WTC11 (cell line): ENCODE data around the gene SLC19A1. TPM values are rescaled to one million over a fixed set of nuclear protein-coding genes. Genes with fewer than 3 reads are reported as not detected.

Experiments
- ATAC-seq: fragments of 200-7000 bp; cut with Tn5 transposase; 2 replicates; pipeline ENCODE4 v1.10.0; 2021; ENCODE audit warnings: mild to moderate bottlenecking, moderate library complexity
- CTCF ChIA-PET: fragments of 300-600 bp; sonication (Branson Sonifier 250); formaldehyde crosslinking; loops from one replicate; lab custom pipeline; 2021; ENCODE audit warnings: antibody characterized with exemption; lab: Charles Lee
- POLR2A ChIA-PET: fragments of 350-600 bp; sonication (Branson Sonifier 250); formaldehyde crosslinking; loops from one replicate; lab custom pipeline; 2021; ENCODE audit warnings: antibody characterized with exemption; lab: Charles Lee
- DNase-seq: peaks from one replicate; pipeline ENCODE4 v3.0.0; 2021; ENCODE audit warnings: low spot score
- H3K27ac Mint-ChIP-seq: 2 replicates; pipeline ENCODE4 v1.8.0; 2021; ENCODE audit warnings: mixed read lengths
- H3K27me3 Mint-ChIP-seq: 2 replicates; pipeline ENCODE4 v1.8.0; 2021; ENCODE audit warnings: low read depth, mild to moderate bottlenecking, moderate library complexity, mixed read lengths
- H3K36me3 Mint-ChIP-seq: 2 replicates; pipeline ENCODE4 v1.8.0; 2021; ENCODE audit warnings: mixed read lengths
- H3K4me1 Mint-ChIP-seq: 2 replicates; pipeline ENCODE4 v1.8.0; 2022; ENCODE audit warnings: mixed read lengths
- H3K4me3 Mint-ChIP-seq: 2 replicates; pipeline ENCODE4 v1.8.0; 2021; ENCODE audit warnings: mild to moderate bottlenecking, moderate library complexity, mixed read lengths
- H3K9me3 Mint-ChIP-seq: 2 replicates; pipeline ENCODE4 v1.8.0; 2021; ENCODE audit warnings: mixed read lengths
- ARID4B ChIP-seq: sonication (generic); formaldehyde crosslinking; IDR thresholded peaks from 2 replicates; pipeline ENCODE4 v1.8.0; 2023; ENCODE audit warnings: missing genetic modification reagents, mild to moderate bottlenecking, borderline replicate concordance
- ATF3 ChIP-seq: sonication (generic); formaldehyde crosslinking; conservative IDR thresholded peaks from 2 replicates; pipeline ENCODE4 v1.8.1; 2022; ENCODE audit warnings: mild to moderate bottlenecking, missing genetic modification reagents
- CBFB ChIP-seq: sonication (generic); formaldehyde crosslinking; IDR thresholded peaks from 2 replicates; pipeline ENCODE4 v1.8.1; 2022; ENCODE audit warnings: mild to moderate bottlenecking, low read depth, missing genetic modification reagents
- ESRRA ChIP-seq: sonication (generic); formaldehyde crosslinking; IDR thresholded peaks from 2 replicates; pipeline ENCODE4 v1.8.1; 2022; ENCODE audit warnings: mild to moderate bottlenecking, missing genetic modification reagents, borderline replicate concordance
- FOXK1 ChIP-seq: sonication (generic); formaldehyde crosslinking; IDR thresholded peaks from 2 replicates; pipeline ENCODE4 v1.8.0; 2022; ENCODE audit warnings: mild to moderate bottlenecking, moderate library complexity, missing genetic modification reagents
- GRHL2 ChIP-seq: fragments of 250-450 bp; sonication (Bioruptor Pico); IDR thresholded peaks from 2 replicates; pipeline ENCODE4 v1.8.0; 2022; ENCODE audit warnings: mild to moderate bottlenecking, moderate library complexity; ENCODE audit not compliant: insufficient replicate concordance, severe bottlenecking
- IRF1 ChIP-seq: sonication (generic); formaldehyde crosslinking; IDR thresholded peaks from 2 replicates; pipeline ENCODE4 v1.8.0; 2023; ENCODE audit warnings: missing genetic modification reagents
- JAZF1 ChIP-seq: fragments of 250-450 bp; sonication (Bioruptor Pico); IDR thresholded peaks from 2 replicates; pipeline ENCODE4 v1.9.0; 2021; ENCODE audit warnings: moderate library complexity, mild to moderate bottlenecking, inconsistent platforms
- MAX ChIP-seq: sonication (generic); formaldehyde crosslinking; IDR thresholded peaks from 2 replicates; pipeline ENCODE4 v1.8.0; 2022; ENCODE audit warnings: mild to moderate bottlenecking, missing genetic modification reagents
- PREB ChIP-seq: sonication (generic); formaldehyde crosslinking; IDR thresholded peaks from 2 replicates; pipeline ENCODE4 v1.8.1; 2022; ENCODE audit warnings: mild to moderate bottlenecking, missing genetic modification reagents, moderate library complexity, borderline replicate concordance
- SMAD3 ChIP-seq: sonication (generic); formaldehyde crosslinking; IDR thresholded peaks from 2 replicates; pipeline ENCODE4 v1.8.0; 2022; ENCODE audit warnings: missing genetic modification reagents, mild to moderate bottlenecking, borderline replicate concordance
- SMAD4 ChIP-seq: sonication (generic); formaldehyde crosslinking; IDR thresholded peaks from 2 replicates; pipeline ENCODE4 v1.8.0; 2022; ENCODE audit warnings: mild to moderate bottlenecking, missing genetic modification reagents
- SP1 ChIP-seq: sonication (generic); formaldehyde crosslinking; conservative IDR thresholded peaks from 2 replicates; pipeline ENCODE4 v1.8.1; 2022; ENCODE audit warnings: missing genetic modification reagents
- ZNF317 ChIP-seq: sonication (generic); formaldehyde crosslinking; IDR thresholded peaks from 2 replicates; pipeline ENCODE4 v1.8.1; 2023; ENCODE audit warnings: low read depth, mild to moderate bottlenecking, moderate library complexity, missing genetic modification reagents, borderline replicate concordance
- ZNF423 ChIP-seq: fragments of 250-450 bp; sonication (Bioruptor Pico); IDR thresholded peaks from 2 replicates; pipeline ENCODE4 v2.1.2; 2022; ENCODE audit warnings: mild to moderate bottlenecking, moderate library complexity
- ZNF512 ChIP-seq: sonication (generic); formaldehyde crosslinking; IDR thresholded peaks from 2 replicates; pipeline ENCODE4 v1.8.1; 2022; ENCODE audit warnings: missing genetic modification reagents, borderline replicate concordance
- ZNF671 ChIP-seq: fragments of 250-450 bp; sonication (Bioruptor Pico); IDR thresholded peaks from 2 replicates; pipeline ENCODE4 v1.8.0; 2021; ENCODE audit warnings: mild to moderate bottlenecking
- total RNA-seq: library from RNA; stranded (reverse); gene quantifications from 3 replicates; pipeline ENCODE4 v1.2.3, GENCODE V29; 2021
- TF ChIP-seq, protein P1 (sequence below): fragments of 250-450 bp; sonication (Bioruptor Pico); IDR thresholded peaks from 2 replicates; pipeline ENCODE4 v2.1.2; 2022; ENCODE audit warnings: mild to moderate bottlenecking, moderate library complexity
- TF ChIP-seq, protein P2 (sequence below): fragments of 200-600 bp; IDR thresholded peaks from 2 replicates; pipeline ENCODE4 v1.8.0; 2022; ENCODE audit warnings: antibody characterized with exemption

Gene SLC19A1
- total RNA-seq, 1 experiment from 2014 or later, result 29.8 TPM

DNA sequence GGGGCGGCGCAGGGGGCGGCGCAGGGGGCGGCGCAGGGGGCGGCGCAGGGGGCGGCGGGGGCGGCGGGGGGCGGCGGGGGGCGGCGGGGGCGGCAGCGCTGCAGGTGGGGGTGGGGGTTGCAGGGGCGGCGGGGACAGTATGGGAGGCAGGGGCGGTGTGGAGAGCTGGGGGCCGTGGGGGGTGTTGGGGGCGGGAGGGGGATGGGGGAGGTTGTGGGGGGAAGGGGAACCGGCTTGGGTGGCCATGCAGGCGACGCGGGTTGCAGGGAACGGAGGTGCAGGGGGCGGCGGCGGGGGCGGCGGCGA, 13.0 kb upstream of the SLC19A1 start:
- Mint-ChIP-seq H3K4me3 (no peak overlapping the region), H3K36me3 (no peaks in the 10 kb centered on the region), H3K27ac (no peak overlapping the region), H3K27me3 (peaks cover 7% of the 10 kb centered on the region; the same call in 1 of the 2 replicates), H3K4me1 (peaks cover 28% of the 10 kb centered on the region), H3K9me3 (no peaks in the 10 kb centered on the region)
- peak; percentile 52 for DNase-seq
- ChIA-PET POLR2A (no interaction called here), CTCF (interaction anchor here (0.6 to 2.2 kb wide), 21 partner anchors 12 to 352 kb away, joined by 3 to 43 read pairs (median 6); partner anchors contain the start of genes POFUT2 and SLC19A1)
- no peak for ATAC-seq
- TF ChIP-seq PREB (CRISPR knock-in tag) (no peak), MAX (no peak), IRF1 (CRISPR knock-in tag) (no peak), SMAD3 (CRISPR knock-in tag) (no peak), GRHL2 (CRISPR knock-in tag) (no peak), CBFB (CRISPR knock-in tag) (no peak), ATF3 (CRISPR knock-in tag) (no peak), ZNF671 (no peak)
- TF ChIP-seq, protein P1, sequence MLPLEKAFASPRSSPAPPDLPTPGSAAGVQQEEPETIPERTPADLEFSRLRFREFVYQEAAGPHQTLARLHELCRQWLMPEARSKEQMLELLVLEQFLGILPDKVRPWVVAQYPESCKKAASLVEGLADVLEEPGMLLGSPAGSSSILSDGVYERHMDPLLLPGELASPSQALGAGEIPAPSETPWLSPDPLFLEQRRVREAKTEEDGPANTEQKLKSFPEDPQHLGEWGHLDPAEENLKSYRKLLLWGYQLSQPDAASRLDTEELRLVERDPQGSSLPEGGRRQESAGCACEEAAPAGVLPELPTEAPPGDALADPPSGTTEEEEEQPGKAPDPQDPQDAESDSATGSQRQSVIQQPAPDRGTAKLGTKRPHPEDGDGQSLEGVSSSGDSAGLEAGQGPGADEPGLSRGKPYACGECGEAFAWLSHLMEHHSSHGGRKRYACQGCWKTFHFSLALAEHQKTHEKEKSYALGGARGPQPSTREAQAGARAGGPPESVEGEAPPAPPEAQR, result no peak

GRCh38 chr21:45554477-45555175, 12.4 kb upstream of the SLC19A1 start:
- Mint-ChIP-seq H3K4me3 (peak overlapping the region; percentile 79), H3K27me3 (peaks cover 7% of the 10 kb centered on the region; the same call in 1 of the 2 replicates), H3K4me1 (peaks cover 25% of the 10 kb centered on the region), H3K27ac (peak overlapping the region; percentile 2; the same call in 1 of the 2 replicates), H3K9me3 (no peaks in the 10 kb centered on the region), H3K36me3 (no peaks in the 10 kb centered on the region)
- POLR2A ChIA-PET, result no interaction called here
- ATAC-seq, result peak; percentile 18
- TF ChIP-seq ARID4B (CRISPR knock-in tag) (no peak), SMAD4 (no peak), ZNF317 (CRISPR knock-in tag) (no peak), FOXK1 (CRISPR knock-in tag) (peak; percentile 52; the same call in 1 of the 2 replicates), JAZF1 (CRISPR knock-in tag) (no peak), SP1 (CRISPR knock-in tag) (peak; percentile 74), MAX (peak; percentile 27; the same call in 1 of the 2 replicates), ZNF423 (CRISPR knock-in tag) (peak; percentile 89), ZNF512 (CRISPR knock-in tag) (no peak), ESRRA (CRISPR knock-in tag) (no peak)
- TF ChIP-seq, protein P2, sequence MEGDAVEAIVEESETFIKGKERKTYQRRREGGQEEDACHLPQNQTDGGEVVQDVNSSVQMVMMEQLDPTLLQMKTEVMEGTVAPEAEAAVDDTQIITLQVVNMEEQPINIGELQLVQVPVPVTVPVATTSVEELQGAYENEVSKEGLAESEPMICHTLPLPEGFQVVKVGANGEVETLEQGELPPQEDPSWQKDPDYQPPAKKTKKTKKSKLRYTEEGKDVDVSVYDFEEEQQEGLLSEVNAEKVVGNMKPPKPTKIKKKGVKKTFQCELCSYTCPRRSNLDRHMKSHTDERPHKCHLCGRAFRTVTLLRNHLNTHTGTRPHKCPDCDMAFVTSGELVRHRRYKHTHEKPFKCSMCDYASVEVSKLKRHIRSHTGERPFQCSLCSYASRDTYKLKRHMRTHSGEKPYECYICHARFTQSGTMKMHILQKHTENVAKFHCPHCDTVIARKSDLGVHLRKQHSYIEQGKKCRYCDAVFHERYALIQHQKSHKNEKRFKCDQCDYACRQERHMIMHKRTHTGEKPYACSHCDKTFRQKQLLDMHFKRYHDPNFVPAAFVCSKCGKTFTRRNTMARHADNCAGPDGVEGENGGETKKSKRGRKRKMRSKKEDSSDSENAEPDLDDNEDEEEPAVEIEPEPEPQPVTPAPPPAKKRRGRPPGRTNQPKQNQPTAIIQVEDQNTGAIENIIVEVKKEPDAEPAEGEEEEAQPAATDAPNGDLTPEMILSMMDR, result peak; percentile 83
- DNase-seq, result peak; percentile 80
- CTCF ChIA-PET, result interaction anchor here (0.6 to 2.0 kb wide), 3 partner anchors 14 to 119 kb away, joined by 3 to 6 read pairs (median 4); no protein-coding TSS in a partner anchor
